Endodermal cell (in vitro differentiated cells): ENCODE measurements around the gene SQSTM1. TPM values are rescaled to one million over a fixed set of nuclear protein-coding genes. Genes with fewer than 3 reads are reported as not detected.
"Not testable (repeated sequence)": the region's sequence is repeated elsewhere in the genome, so short reads cannot be mapped to it uniquely, and the experiment has no call there.

Source experiments
- DNase-seq: peaks from one replicate; pipeline ENCODE4 v3.0.0-alpha.2; 2017
- H3K27ac ChIP-seq: 2 replicates; pipeline ENCODE4 v1.5.1; 2013; ENCODE audit warnings: mild to moderate bottlenecking, low read depth, low read length, moderate library complexity
- H3K27me3 ChIP-seq: 2 replicates; pipeline ENCODE4 v1.6.1; 2013; ENCODE audit warnings: mild to moderate bottlenecking, low read length, moderate library complexity; ENCODE audit not compliant: insufficient read depth, control insufficient read depth, poor library complexity, severe bottlenecking
- H3K36me3 ChIP-seq: 2 replicates; pipeline ENCODE4 v1.7.0; 2013; ENCODE audit warnings: mild to moderate bottlenecking, low read length, moderate library complexity; ENCODE audit not compliant: control insufficient read depth, insufficient read depth
- H3K4me1 ChIP-seq: one replicate; pipeline ENCODE4 v1.7.0; 2013; ENCODE audit warnings: low read length; ENCODE audit not compliant: control insufficient read depth, insufficient read depth
- H3K4me3 ChIP-seq: 2 replicates; pipeline ENCODE4 v1.5.1; 2013; ENCODE audit warnings: mild to moderate bottlenecking, low read length, moderate library complexity
- H3K9ac ChIP-seq: 2 replicates; pipeline ENCODE4 v1.6.1; 2013; ENCODE audit warnings: mild to moderate bottlenecking, low read length, moderate library complexity; ENCODE audit not compliant: poor library complexity, severe bottlenecking; ENCODE audit errors: extremely low read depth
- H3K9me3 ChIP-seq: 2 replicates; pipeline ENCODE4 v1.6.1; 2013; ENCODE audit warnings: mild to moderate bottlenecking, low read length, moderate library complexity; ENCODE audit not compliant: control insufficient read depth
- H3K27ac Mint-ChIP-seq: 2 replicates; pipeline ENCODE4 v1.8.0; 2020; ENCODE audit warnings: mixed read lengths
- H3K27me3 Mint-ChIP-seq: 2 replicates; pipeline ENCODE4 v1.8.0; 2021; ENCODE audit warnings: mild to moderate bottlenecking, mixed read lengths; ENCODE audit not compliant: insufficient read depth
- H3K36me3 Mint-ChIP-seq: 2 replicates; pipeline ENCODE4 v1.8.0; 2020; ENCODE audit warnings: low read depth, mixed read lengths
- H3K4me1 Mint-ChIP-seq: 2 replicates; pipeline ENCODE4 v1.8.0; 2020; ENCODE audit warnings: mixed read lengths
- H3K4me3 Mint-ChIP-seq: 2 replicates; pipeline ENCODE4 v1.8.0; 2020; ENCODE audit warnings: mild to moderate bottlenecking, moderate library complexity, mixed read lengths
- H3K9me3 Mint-ChIP-seq: 2 replicates; pipeline ENCODE4 v1.8.0; 2020; ENCODE audit warnings: mild to moderate bottlenecking, mixed read lengths
- CTCF ChIP-seq: fragments of 200-600 bp; sonication (generic); conservative IDR thresholded peaks from 2 replicates; pipeline ENCODE4 v1.5.0; 2021; ENCODE audit warnings: antibody characterized with exemption, mild to moderate bottlenecking
- WGBS, 2 experiments: methylation state at CpG; one replicate each; pipeline versions ENCODE4 v1.1.5 to v1.1.7; 2013; ENCODE audit warnings: missing lambda C conversion rate in 2 of 2, mixed read lengths in 1 of 2; ENCODE audit not compliant: insufficient coverage in 1 of 2, insufficient read length in 1 of 2; 5-methylcytosine and 5-hydroxymethylcytosine counted together
- total RNA-seq, 2 donors: library from RNA; stranded (reverse); fragmentation: NEBNext Ultra II Directional in 1 of 2; extraction: Animal tissue kit (Norgen Biotek cat#: 25700) in 1 of 2; gene quantifications; 2 replicates in 1 of 2; 3 replicates in 1 of 2; pipeline ENCODE4 v1.2.1, GENCODE V29; 2021

The SQSTM1 gene
- total RNA-seq, 2 donors from 2014 or later, result 134 to 172 TPM

- Histone ChIP-seq H3K27ac (peak overlapping the region; percentile 49), H3K27me3 (no peaks in the 10 kb centered on the region), H3K9me3 (no peaks in the 10 kb centered on the region), H3K9ac (no peak overlapping the region), H3K4me1 (no peaks in the 10 kb centered on the region), H3K4me3 (no peak overlapping the region), H3K36me3 (peaks cover 47% of the 10 kb centered on the region)
- Mint-ChIP-seq H3K36me3 (peaks cover 53% of the 10 kb centered on the region), H3K4me3 (no peak overlapping the region), H3K27me3 (no peaks in the 10 kb centered on the region), H3K4me1 (peaks cover 5% of the 10 kb centered on the region), H3K9me3 (no peaks in the 10 kb centered on the region), H3K27ac (no peak overlapping the region)
- TF ChIP-seq CTCF, result peak; percentile 13
- DNase-seq, result no peak
- WGBS, 2 experiments, result 92 to 97% methylated on average over 8 to 16 of the region's 16 CpGs
Measured at GRCh38 chr5:179869641-179870402, 49.1 kb downstream of the SQSTM1 start.

- H3K27ac Mint-ChIP-seq, result no peak overlapping the region
- peak overlapping the region; percentile 49 for H3K27ac ChIP-seq
- no peaks in the 10 kb centered on the region for H3K9me3 Mint-ChIP-seq
- H3K4me3 Mint-ChIP-seq, result no peak overlapping the region
- no peak overlapping the region for H3K9ac ChIP-seq
- peak; percentile 76 for TF ChIP-seq CTCF
- no peaks in the 10 kb centered on the region for H3K9me3 ChIP-seq
- H3K4me1 ChIP-seq, result no peaks in the 10 kb centered on the region
- no peaks in the 10 kb centered on the region for H3K27me3 Mint-ChIP-seq
- DNase-seq, result peak; percentile 88
- peaks cover 5% of the 10 kb centered on the region for H3K4me1 Mint-ChIP-seq
- peaks cover 53% of the 10 kb centered on the region for H3K36me3 Mint-ChIP-seq
- H3K4me3 ChIP-seq, result no peak overlapping the region
- H3K36me3 ChIP-seq, result peaks cover 41% of the 10 kb centered on the region
- no peaks in the 10 kb centered on the region for H3K27me3 ChIP-seq
- 87 to 90% methylated on average over 13 to 17 of the region's 17 CpGs for WGBS, 2 experiments
Measured at GRCh38 chr5:179870403-179870903, 49.7 kb downstream of the SQSTM1 start.

- no peaks in the 10 kb centered on the region for H3K4me1 ChIP-seq
- no peak for TF ChIP-seq CTCF
- Mint-ChIP-seq H3K9me3 (no peaks in the 10 kb centered on the region), H3K27ac (no peak overlapping the region), H3K27me3 (no peaks in the 10 kb centered on the region), H3K36me3 (peaks cover 55% of the 10 kb centered on the region), H3K4me1 (peaks cover 5% of the 10 kb centered on the region), H3K4me3 (no peak overlapping the region)
- H3K27me3 ChIP-seq, result no peaks in the 10 kb centered on the region
- 95 to 97% methylated on average over 3 of the region's 3 CpGs for WGBS, 2 experiments
- H3K9ac ChIP-seq, result no peak overlapping the region
- no peaks in the 10 kb centered on the region for H3K9me3 ChIP-seq
- peak overlapping the region; percentile 21 for H3K27ac ChIP-seq
- no peak for DNase-seq
- H3K36me3 ChIP-seq, result peaks cover 40% of the 10 kb centered on the region
- no peak overlapping the region for H3K4me3 ChIP-seq
Measured at GRCh38 chr5:179870952-179871351, 50.2 kb downstream of the SQSTM1 start.

- not testable (repeated sequence) for H3K4me1 Mint-ChIP-seq, H3K9ac ChIP-seq, DNase-seq, H3K27me3 Mint-ChIP-seq, H3K4me3 Mint-ChIP-seq, H3K4me3 ChIP-seq, H3K9me3 Mint-ChIP-seq, H3K4me1 ChIP-seq, H3K27ac Mint-ChIP-seq, H3K27ac ChIP-seq, H3K9me3 ChIP-seq, H3K27me3 ChIP-seq
- H3K36me3 ChIP-seq, result peaks cover 43% of the 10 kb centered on the region
- 93 to 100% methylated on average over 5 to 11 of the region's 14 CpGs for WGBS, 2 experiments
- H3K36me3 Mint-ChIP-seq, result peaks cover 61% of the 10 kb centered on the region
Measured at GRCh38 chr5:179871533-179871932, 50.8 kb downstream of the SQSTM1 start.
